IPS-NIHi7 (cell line): ENCODE results near the gene RACK1.

ENCODE experiments used
- DNase-seq: peaks from one replicate; pipeline ENCODE4 v3.0.0; 2012; ENCODE audit warnings: mixed read lengths; ENCODE audit errors: extremely low spot score

The RACK1 gene

GRCh38 chr5:181233801-181234454 is 9.8 kb downstream of the RACK1 start:
- DNase-seq, result no peak

- no peak for DNase-seq
These were observed 10.5 kb downstream of the RACK1 start for GRCh38 chr5:181233088-181233800.

- no peak for DNase-seq
These were observed 11.1 kb downstream of the RACK1 start for GRCh38 chr5:181232593-181232992.

- DNase-seq, result no peak
These were observed 12.3 kb downstream of the RACK1 start for GRCh38 chr5:181231432-181231831.

- DNase-seq, result no peak
These were observed 13.2 kb downstream of the RACK1 start for GRCh38 chr5:181230551-181230950.

- DNase-seq, result no peak
These were observed 13.7 kb downstream of the RACK1 start for GRCh38 chr5:181229996-181230395.

- DNase-seq, result no peak
These were observed 19.1 kb downstream of the RACK1 start for GRCh38 chr5:181224390-181225229.

- peak; percentile 78 for DNase-seq
These were observed 19.8 kb downstream of the RACK1 start for GRCh38 chr5:181223729-181224389.

- DNase-seq, result peak; percentile 82
These were observed 20.5 kb downstream of the RACK1 start, which contains the start of gene TRIM41 for GRCh38 chr5:181223058-181223728. TSS of gene TRIM41 (plus strand) at chr5:181223281. CDS start at chr5:181224000, 719 bp downstream.

- no peak for DNase-seq
These were observed 21.1 kb downstream of the RACK1 start for GRCh38 chr5:181222630-181223057.

GRCh38 chr5:181221792-181222629 is 21.7 kb downstream of the RACK1 start:
- peak; percentile 61 for DNase-seq

- DNase-seq, result no peak
These were observed 22.5 kb downstream of the RACK1 start for GRCh38 chr5:181221105-181221791.

- no peak for DNase-seq
These were observed 23.6 kb downstream of the RACK1 start for GRCh38 chr5:181220178-181220515.

- DNase-seq, result no peak
These were observed 24.2 kb downstream of the RACK1 start for GRCh38 chr5:181219262-181220177.

GRCh38 chr5:181218795-181219124 is 24.9 kb downstream of the RACK1 start:
- no peak for DNase-seq

- DNase-seq, result no peak
These were observed 26.0 kb downstream of the RACK1 start for GRCh38 chr5:181217803-181218062.

GRCh38 chr5:181217111-181217802 is 26.4 kb downstream of the RACK1 start:
- no peak for DNase-seq
